HepG2 (cell line): ENCODE data around the gene PALM. TPM values are rescaled to one million over a fixed set of nuclear protein-coding genes. Genes with fewer than 3 reads are reported as not detected.

Experiments used
- ATAC-seq: fragments of 200-7000 bp; cut with Tn5 transposase; 3 replicates; pipeline ENCODE4 v1.9.1; 2020; ENCODE audit warnings: mild to moderate bottlenecking, moderate library complexity
- BruUV-seq: library from RNA; stranded (reverse); fragments of 400-500 nt; replicated peaks from 2 replicates; lab custom pipeline; 2021; lab: Mats Ljungman, UMichigan
- CTCF ChIA-PET: fragments of 300-600 bp; formaldehyde crosslinking; extraction: SDS; loops from one replicate; lab custom pipeline; 2021; ENCODE audit warnings: low total read pairs, inconsistent platforms, low intra/inter-chr PET ratio; lab: Yijun Ruan, JAX
- POLR2A ChIA-PET: fragments of 350-600 bp; sonication (Branson Sonifier 250); formaldehyde crosslinking; loops from one replicate; lab custom pipeline; 2020; ENCODE audit warnings: antibody characterized with exemption, inconsistent platforms; lab: Yijun Ruan, JAX
- DNase-seq: peaks from one replicate; pipeline ENCODE4 v3.0.0-alpha.2; 2015; ENCODE audit warnings: low spot score
- FAIRE-seq: peaks from 3 replicates; lab custom pipeline; 2011; peaks lifted over from hg19 to GRCh38; lab: Jason Lieb, UNC
- H2AFZ ChIP-seq: one replicate; pipeline ENCODE4 v1.6.1; 2011; ENCODE audit warnings: low read length, inconsistent platforms
- H3K27ac ChIP-seq: fragments of 300-600 bp; 3 replicates; pipeline ENCODE4 v1.8.0; 2011; ENCODE audit warnings: mixed run types, mild to moderate bottlenecking, mixed read lengths, low read length, inconsistent platforms; ENCODE audit not compliant: insufficient read depth; ENCODE audit errors: extremely low read length
- H3K27me3 ChIP-seq, 2 experiments: fragments of 200-600 bp in 1 of 2; 2 replicates in 1 of 2; 3 replicates in 1 of 2; pipeline versions ENCODE4 v1.6.0 to v1.8.0; 2011; ENCODE audit warnings: low read length in 2 of 2, mild to moderate bottlenecking in 2 of 2, moderate library complexity in 2 of 2, inconsistent platforms in 1 of 2; ENCODE audit not compliant: insufficient read depth in 2 of 2, control insufficient read depth in 1 of 2
- H3K36me3 ChIP-seq, 2 experiments: fragments of 200-600 bp in 1 of 2; replicated peaks in 1 of 2; 2 replicates in 1 of 2; 3 replicates in 1 of 2; pipeline versions ENCODE4 v1.5.1 to v1.8.0; 2011; ENCODE audit warnings: low read length in 2 of 2, inconsistent platforms in 1 of 2; ENCODE audit not compliant: insufficient read depth in 2 of 2, control insufficient read depth in 1 of 2
- H3K4me1 ChIP-seq: 2 replicates; pipeline ENCODE4 v1.5.1; 2012; ENCODE audit warnings: low read length, inconsistent platforms; ENCODE audit not compliant: insufficient read depth
- H3K4me2 ChIP-seq: 2 replicates; pipeline ENCODE4 v1.6.0; 2011; ENCODE audit warnings: low read depth, low read length, inconsistent platforms
- H3K4me3 ChIP-seq, 3 experiments: fragments of 200-600 bp in 1 of 3; sonication (generic), shearing (Covaris generic) in 1 of 3; replicated peaks in 1 of 3; 2 replicates each; pipeline ENCODE4 v1.5.1; 2011 to 2016; ENCODE audit warnings: low read length in 3 of 3, inconsistent platforms in 2 of 3, low read depth in 2 of 3, mild to moderate bottlenecking in 2 of 3, control low read depth in 1 of 3, mixed read lengths in 1 of 3; ENCODE audit not compliant: insufficient read depth in 1 of 3
- H3K79me2 ChIP-seq: one replicate; pipeline ENCODE4 v1.6.1; 2011; ENCODE audit warnings: low read length, inconsistent platforms; ENCODE audit not compliant: insufficient read depth
- H3K9ac ChIP-seq: 2 replicates; pipeline ENCODE4 v1.6.0; 2011; ENCODE audit warnings: mild to moderate bottlenecking, low read depth, low read length, inconsistent platforms; ENCODE audit not compliant: insufficient read depth
- H3K9me3 ChIP-seq: 2 replicates; pipeline ENCODE4 v1.5.1; 2012; ENCODE audit warnings: mild to moderate bottlenecking, low read length
- H4K20me1 ChIP-seq: 2 replicates; pipeline ENCODE4 v1.6.0; 2011; ENCODE audit warnings: inconsistent platforms, mild to moderate bottlenecking, low read length, moderate library complexity; ENCODE audit not compliant: insufficient read depth
- ADNP ChIP-seq: sonication (generic); formaldehyde crosslinking; IDR thresholded peaks from 2 replicates; pipeline ENCODE4 v1.4.0; 2020; ENCODE audit warnings: missing genetic modification reagents
- CHD4 ChIP-seq: fragments of 200-600 bp; sonication (generic); IDR thresholded peaks from 2 replicates; pipeline ENCODE4 v1.7.0; 2017; ENCODE audit warnings: mild to moderate bottlenecking, low read length, borderline replicate concordance
- MAZ ChIP-seq, 2 experiments: sonication (generic) in 1 of 2; formaldehyde crosslinking in 1 of 2; IDR thresholded peaks; 2 replicates each; pipeline versions ENCODE4 v1.5.0 to v1.6.1; 2012 to 2020; ENCODE audit warnings: low read depth in 2 of 2, mild to moderate bottlenecking in 2 of 2, borderline replicate concordance in 1 of 2, improper control_type of control experiment in 1 of 2, low read length in 1 of 2, missing genetic modification reagents in 1 of 2, moderate library complexity in 1 of 2
- RFX5 ChIP-seq: IDR thresholded peaks from 2 replicates; pipeline ENCODE4 v1.6.1; 2011; ENCODE audit warnings: low read depth, low read length, improper control_type of control experiment
- SMC3 ChIP-seq: IDR thresholded peaks from 2 replicates; pipeline ENCODE4 v1.6.1; 2011; ENCODE audit warnings: low read length, improper control_type of control experiment
- SYNCRIP ChIP-seq: fragments of 200-400 bp; formaldehyde crosslinking; IDR thresholded peaks from 2 replicates; pipeline ENCODE4 v1.6.1; 2018; ENCODE audit warnings: mild to moderate bottlenecking, low read depth, low read length; ENCODE audit not compliant: insufficient read depth
- ZMYM3 ChIP-seq: sonication (generic); formaldehyde crosslinking; IDR thresholded peaks from 2 replicates; pipeline ENCODE4 v1.5.1; 2020; ENCODE audit warnings: mild to moderate bottlenecking, missing genetic modification reagents
- ZNF263 ChIP-seq: sonication (generic); formaldehyde crosslinking; IDR thresholded peaks from 2 replicates; pipeline ENCODE4 v1.4.0; 2020; ENCODE audit warnings: missing genetic modification reagents
- ZNF629 ChIP-seq: sonication (generic); formaldehyde crosslinking; conservative IDR thresholded peaks from 2 replicates; pipeline ENCODE4 v1.5.0; 2020; ENCODE audit warnings: missing genetic modification reagents
- ZNF687 ChIP-seq: sonication (generic); formaldehyde crosslinking; IDR thresholded peaks from 2 replicates; pipeline ENCODE4 v1.5.1; 2020; ENCODE audit warnings: mild to moderate bottlenecking, missing genetic modification reagents, moderate library complexity
- ZNF768 ChIP-seq: sonication (generic); formaldehyde crosslinking; IDR thresholded peaks from 2 replicates; pipeline ENCODE4 v1.4.0; 2020; ENCODE audit warnings: missing genetic modification reagents
- ZSCAN25 ChIP-seq: sonication (generic); formaldehyde crosslinking; IDR thresholded peaks from 2 replicates; pipeline ENCODE4 v1.8.0; 2022; ENCODE audit warnings: mild to moderate bottlenecking, missing genetic modification reagents
- WGBS: methylation state at CpG from one replicate; pipeline ENCODE4 v1.1.6; 2017; ENCODE audit warnings: low lambda C conversion rate; 5-methylcytosine and 5-hydroxymethylcytosine counted together
- in situ Hi-C: cut with HindIII; loops from 2 replicates; pipeline ENCODE4 v1.10.0; 2017; ENCODE audit warnings: low pct_unique_long_range_greater_than_20kb; ENCODE audit not compliant: extremely low pct_ligation_motif_present
- intact Hi-C: fragments of 100-400 bp; cut with micrococcal nuclease; formaldehyde crosslinking; loops from one replicate; pipeline ENCODE4 v1.10.0; 2022; ENCODE audit not compliant: unreplicated experiment
- polyA plus RNA-seq, 8 experiments: library from polyadenylated mRNA; depleted of rRNA in 3 of 8; stranded (reverse) in 7 of 8; unstranded in 1 of 8; fragments of >200 nt; fragmentation: Illumina TruSeq in 4 of 8; extraction: Trizol in 4 of 8; gene quantifications; 2 replicates each; pipeline versions ENCODE4 v1.2.1 to v1.2.3, GENCODE V29; 2011 to 2016; ENCODE audit warnings: low read depth in 4 of 8, missing spikeins in 1 of 8, mixed read lengths in 1 of 8; ENCODE audit not compliant: insufficient read depth in 1 of 8
- total RNA-seq, 5 experiments: library from RNA; depleted of rRNA; stranded (reverse); fragments of >200 nt; fragmentation: Illumina TruSeq; extraction: Trizol; gene quantifications; 2 replicates each; pipeline ENCODE4 v1.2.3, GENCODE V29; 2016; ENCODE audit warnings: low read depth in 1 of 5
- TF ChIP-seq, protein P1 (sequence below): fragments of 450-650 bp; IDR thresholded peaks from 2 replicates; pipeline ENCODE4 v1.6.1; 2017; ENCODE audit warnings: mild to moderate bottlenecking
- TF ChIP-seq, protein P2 (sequence below): sonication (generic); formaldehyde crosslinking; IDR thresholded peaks from 2 replicates; pipeline ENCODE4 v1.5.0; 2020; ENCODE audit warnings: mild to moderate bottlenecking, missing genetic modification reagents, moderate library complexity

The PALM gene
- total and polyA plus RNA-seq, 2 of the 13 experiments (the other 11 are each of a cell fraction or from before 2014, with no cell fraction given) = 4.0 to 9.7 TPM

DNA sequence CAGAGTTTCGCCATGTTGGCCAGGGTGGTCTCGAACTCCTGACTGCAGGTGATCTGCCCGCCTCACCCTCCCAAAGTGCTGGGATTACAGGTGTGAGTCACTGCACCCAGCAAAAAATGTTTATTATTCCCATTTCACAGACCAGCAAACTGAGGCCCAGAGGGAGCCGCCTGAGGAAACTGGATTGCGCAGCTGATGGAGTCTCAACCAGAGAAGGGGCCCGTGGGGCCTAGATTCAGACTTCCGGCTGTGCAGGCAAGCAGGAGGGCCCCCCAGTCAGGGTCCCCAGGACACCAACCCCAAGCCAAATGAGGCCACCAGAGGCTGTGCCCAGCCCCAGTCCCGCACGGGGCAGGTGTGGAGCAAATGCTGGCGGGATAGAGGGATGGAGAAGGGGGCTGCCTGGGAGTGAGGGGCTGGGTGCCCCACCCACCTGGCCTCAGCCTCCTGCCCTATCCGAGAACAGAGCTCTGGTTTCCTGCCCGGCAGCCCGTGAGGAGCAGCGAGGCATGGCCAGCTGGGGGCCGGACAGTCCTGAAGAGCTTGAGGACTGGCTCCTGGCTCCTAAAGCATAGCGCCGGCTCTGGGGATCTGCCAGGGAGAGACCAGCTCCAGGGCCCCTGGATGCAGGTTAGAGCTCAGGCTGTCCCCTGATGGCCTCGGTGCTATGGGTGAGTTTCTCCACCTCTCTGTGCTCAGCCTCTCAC lies 64.1 kb downstream of the PALM start:
- CTCF ChIA-PET = no interaction called here
- Histone ChIP-seq H3K79me2 (no peaks in the 10 kb centered on the region), H3K27me3 (no peaks in the 10 kb centered on the region; a peak in 1 of 5 replicates), H3K9me3 (no peaks in the 10 kb centered on the region), H3K27ac (no peak overlapping the region), H3K4me1 (peaks cover 30% of the 10 kb centered on the region), H4K20me1 (no peaks in the 10 kb centered on the region), H3K4me3 (peak overlapping the region in 1 of 3 experiments; percentile 36; a peak in 1 of 6 replicates), H2AFZ (no peak overlapping the region), H3K9ac (no peak overlapping the region), H3K36me3 (no peaks in the 10 kb centered on the region), H3K4me2 (peak overlapping the region; percentile 44; the same call in 1 of the 2 replicates)
- TF ChIP-seq ZNF768 (CRISPR knock-in tag) (peak; percentile 37; the same call in 1 of the 2 replicates), MAZ (IDR thresholded peaks at IDR 0.05; ENCODE audit: borderline replicate concordance, low read depth, low read length) (no peak), MAZ (CRISPR knock-in tag; IDR thresholded peaks at IDR 0.05; ENCODE audit: low read depth) (peak; percentile 12; the same call in 1 of the 2 replicates), CHD4 (peak; percentile 58; the same call in 1 of the 2 replicates), ZNF629 (peak; percentile 95), ZSCAN25 (CRISPR knock-in tag) (0 out of 2 replicates have a peak, but pooled peaks have one; percentile 21), RFX5 (0 out of 2 replicates have a peak, but pooled peaks have one; percentile 43), SYNCRIP (no peak), SMC3 (no peak), ZNF687 (CRISPR knock-in tag) (peak; percentile 43), ADNP (CRISPR knock-in tag) (peak; percentile 60; the same call in 1 of the 2 replicates), ZMYM3 (peak; percentile 64), ZNF263 (peak; percentile 13; the same call in 1 of the 2 replicates)
- TF ChIP-seq, protein P1, sequence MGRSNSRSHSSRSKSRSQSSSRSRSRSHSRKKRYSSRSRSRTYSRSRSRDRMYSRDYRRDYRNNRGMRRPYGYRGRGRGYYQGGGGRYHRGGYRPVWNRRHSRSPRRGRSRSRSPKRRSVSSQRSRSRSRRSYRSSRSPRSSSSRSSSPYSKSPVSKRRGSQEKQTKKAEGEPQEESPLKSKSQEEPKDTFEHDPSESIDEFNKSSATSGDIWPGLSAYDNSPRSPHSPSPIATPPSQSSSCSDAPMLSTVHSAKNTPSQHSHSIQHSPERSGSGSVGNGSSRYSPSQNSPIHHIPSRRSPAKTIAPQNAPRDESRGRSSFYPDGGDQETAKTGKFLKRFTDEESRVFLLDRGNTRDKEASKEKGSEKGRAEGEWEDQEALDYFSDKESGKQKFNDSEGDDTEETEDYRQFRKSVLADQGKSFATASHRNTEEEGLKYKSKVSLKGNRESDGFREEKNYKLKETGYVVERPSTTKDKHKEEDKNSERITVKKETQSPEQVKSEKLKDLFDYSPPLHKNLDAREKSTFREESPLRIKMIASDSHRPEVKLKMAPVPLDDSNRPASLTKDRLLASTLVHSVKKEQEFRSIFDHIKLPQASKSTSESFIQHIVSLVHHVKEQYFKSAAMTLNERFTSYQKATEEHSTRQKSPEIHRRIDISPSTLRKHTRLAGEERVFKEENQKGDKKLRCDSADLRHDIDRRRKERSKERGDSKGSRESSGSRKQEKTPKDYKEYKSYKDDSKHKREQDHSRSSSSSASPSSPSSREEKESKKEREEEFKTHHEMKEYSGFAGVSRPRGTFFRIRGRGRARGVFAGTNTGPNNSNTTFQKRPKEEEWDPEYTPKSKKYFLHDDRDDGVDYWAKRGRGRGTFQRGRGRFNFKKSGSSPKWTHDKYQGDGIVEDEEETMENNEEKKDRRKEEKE = no peak
- TF ChIP-seq, protein P2, sequence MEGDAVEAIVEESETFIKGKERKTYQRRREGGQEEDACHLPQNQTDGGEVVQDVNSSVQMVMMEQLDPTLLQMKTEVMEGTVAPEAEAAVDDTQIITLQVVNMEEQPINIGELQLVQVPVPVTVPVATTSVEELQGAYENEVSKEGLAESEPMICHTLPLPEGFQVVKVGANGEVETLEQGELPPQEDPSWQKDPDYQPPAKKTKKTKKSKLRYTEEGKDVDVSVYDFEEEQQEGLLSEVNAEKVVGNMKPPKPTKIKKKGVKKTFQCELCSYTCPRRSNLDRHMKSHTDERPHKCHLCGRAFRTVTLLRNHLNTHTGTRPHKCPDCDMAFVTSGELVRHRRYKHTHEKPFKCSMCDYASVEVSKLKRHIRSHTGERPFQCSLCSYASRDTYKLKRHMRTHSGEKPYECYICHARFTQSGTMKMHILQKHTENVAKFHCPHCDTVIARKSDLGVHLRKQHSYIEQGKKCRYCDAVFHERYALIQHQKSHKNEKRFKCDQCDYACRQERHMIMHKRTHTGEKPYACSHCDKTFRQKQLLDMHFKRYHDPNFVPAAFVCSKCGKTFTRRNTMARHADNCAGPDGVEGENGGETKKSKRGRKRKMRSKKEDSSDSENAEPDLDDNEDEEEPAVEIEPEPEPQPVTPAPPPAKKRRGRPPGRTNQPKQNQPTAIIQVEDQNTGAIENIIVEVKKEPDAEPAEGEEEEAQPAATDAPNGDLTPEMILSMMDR (CRISPR knock-in tag) = peak; percentile 14; the same call in 1 of the 2 replicates
- ATAC-seq (peak; percentile 74), DNase-seq (no peak), FAIRE-seq (no peak)
- POLR2A ChIA-PET = interaction anchor here (0.9 to 1.1 kb wide), 2 partner anchors 10 to 11 kb away, joined by 3 read pairs; no protein-coding TSS in a partner anchor
- no TSS peak for BruUV-seq
- WGBS = 55% methylated on average over 4 of the region's 18 CpGs
- in situ Hi-C loops (loop anchor here (5.0 kb wide), 1 partner anchor 149 kb away; no protein-coding TSS in a partner anchor), intact Hi-C loops (loop anchor here (5.0 kb wide), 1 partner anchor 84 kb away; the partner anchor contains the start of gene CFD)
